ENCODE data around the gene TNP1.

TNP1 gene

GRCh38 chr2:216875862-216876261 lies 16.0 kb upstream of the TNP1 start (continued):
- TF ChIP-seq, protein P1, sequence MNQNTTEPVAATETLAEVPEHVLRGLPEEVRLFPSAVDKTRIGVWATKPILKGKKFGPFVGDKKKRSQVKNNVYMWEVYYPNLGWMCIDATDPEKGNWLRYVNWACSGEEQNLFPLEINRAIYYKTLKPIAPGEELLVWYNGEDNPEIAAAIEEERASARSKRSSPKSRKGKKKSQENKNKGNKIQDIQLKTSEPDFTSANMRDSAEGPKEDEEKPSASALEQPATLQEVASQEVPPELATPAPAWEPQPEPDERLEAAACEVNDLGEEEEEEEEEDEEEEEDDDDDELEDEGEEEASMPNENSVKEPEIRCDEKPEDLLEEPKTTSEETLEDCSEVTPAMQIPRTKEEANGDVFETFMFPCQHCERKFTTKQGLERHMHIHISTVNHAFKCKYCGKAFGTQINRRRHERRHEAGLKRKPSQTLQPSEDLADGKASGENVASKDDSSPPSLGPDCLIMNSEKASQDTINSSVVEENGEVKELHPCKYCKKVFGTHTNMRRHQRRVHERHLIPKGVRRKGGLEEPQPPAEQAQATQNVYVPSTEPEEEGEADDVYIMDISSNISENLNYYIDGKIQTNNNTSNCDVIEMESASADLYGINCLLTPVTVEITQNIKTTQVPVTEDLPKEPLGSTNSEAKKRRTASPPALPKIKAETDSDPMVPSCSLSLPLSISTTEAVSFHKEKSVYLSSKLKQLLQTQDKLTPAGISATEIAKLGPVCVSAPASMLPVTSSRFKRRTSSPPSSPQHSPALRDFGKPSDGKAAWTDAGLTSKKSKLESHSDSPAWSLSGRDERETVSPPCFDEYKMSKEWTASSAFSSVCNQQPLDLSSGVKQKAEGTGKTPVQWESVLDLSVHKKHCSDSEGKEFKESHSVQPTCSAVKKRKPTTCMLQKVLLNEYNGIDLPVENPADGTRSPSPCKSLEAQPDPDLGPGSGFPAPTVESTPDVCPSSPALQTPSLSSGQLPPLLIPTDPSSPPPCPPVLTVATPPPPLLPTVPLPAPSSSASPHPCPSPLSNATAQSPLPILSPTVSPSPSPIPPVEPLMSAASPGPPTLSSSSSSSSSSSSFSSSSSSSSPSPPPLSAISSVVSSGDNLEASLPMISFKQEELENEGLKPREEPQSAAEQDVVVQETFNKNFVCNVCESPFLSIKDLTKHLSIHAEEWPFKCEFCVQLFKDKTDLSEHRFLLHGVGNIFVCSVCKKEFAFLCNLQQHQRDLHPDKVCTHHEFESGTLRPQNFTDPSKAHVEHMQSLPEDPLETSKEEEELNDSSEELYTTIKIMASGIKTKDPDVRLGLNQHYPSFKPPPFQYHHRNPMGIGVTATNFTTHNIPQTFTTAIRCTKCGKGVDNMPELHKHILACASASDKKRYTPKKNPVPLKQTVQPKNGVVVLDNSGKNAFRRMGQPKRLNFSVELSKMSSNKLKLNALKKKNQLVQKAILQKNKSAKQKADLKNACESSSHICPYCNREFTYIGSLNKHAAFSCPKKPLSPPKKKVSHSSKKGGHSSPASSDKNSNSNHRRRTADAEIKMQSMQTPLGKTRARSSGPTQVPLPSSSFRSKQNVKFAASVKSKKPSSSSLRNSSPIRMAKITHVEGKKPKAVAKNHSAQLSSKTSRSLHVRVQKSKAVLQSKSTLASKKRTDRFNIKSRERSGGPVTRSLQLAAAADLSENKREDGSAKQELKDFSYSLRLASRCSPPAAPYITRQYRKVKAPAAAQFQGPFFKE (tag by site-specific recombination; IDR thresholded peaks at IDR 0.05; ENCODE audit: borderline replicate concordance): no peak
- TF ChIP-seq TRIM28 (IDR thresholded peaks at IDR 0.05; ENCODE audit: borderline replicate concordance, low read length) (no peak), GLIS2 (tag by site-specific recombination; IDR thresholded peaks at IDR 0.05) (no peak), YY1 (tag by site-specific recombination; IDR thresholded peaks at IDR 0.05) (no peak), RBAK (tag by site-specific recombination; IDR thresholded peaks at IDR 0.05) (no peak), ZNF132 (tag by site-specific recombination; IDR thresholded peaks at IDR 0.05; ENCODE audit: borderline replicate concordance) (no peak)

DNA sequence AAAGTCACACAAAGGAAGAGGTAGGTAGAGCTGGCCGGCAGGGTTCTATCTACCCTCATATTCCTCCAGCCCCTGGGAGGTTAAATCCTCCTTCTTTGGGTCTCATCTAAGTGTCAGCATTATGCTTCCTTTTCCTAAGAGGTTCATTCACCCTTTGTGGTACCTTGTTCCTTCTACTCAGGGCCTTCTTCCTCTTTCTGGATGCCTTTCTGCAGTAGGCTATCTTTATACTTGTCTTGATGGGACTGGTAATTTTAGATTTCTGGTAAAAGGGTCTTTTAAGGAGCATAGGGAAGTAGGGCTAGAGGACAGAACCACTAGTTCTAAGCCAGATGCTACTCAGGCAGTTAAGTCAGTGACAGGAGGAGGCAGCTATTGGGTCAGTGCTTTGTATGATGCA lies 13.7 kb upstream of the TNP1 start:
- Histone ChIP-seq H3K9me3 (ENCODE audit: control insufficient read depth, insufficient read depth, low read depth, low read length) (no peaks in the 10 kb centered on the region), H3K27ac (ENCODE audit: extremely low read depth, low read depth, low read length) (no peak overlapping the region), H3K4me3 (ENCODE audit: low read depth, low read length) (no peak overlapping the region), H3K4me1 (ENCODE audit: control insufficient read depth, insufficient read depth, low read length) (no peaks in the 10 kb centered on the region), H3K36me3 (ENCODE audit: control insufficient read depth in 2 of 2, insufficient read depth in 1 of 2, low read length in 2 of 2) (no peaks in the 10 kb centered on the region)
- TF ChIP-seq MYNN (tag by site-specific recombination; IDR thresholded peaks at IDR 0.05; ENCODE audit: borderline replicate concordance): no peak
- TF ChIP-seq ZSCAN5A (tag by site-specific recombination; IDR thresholded peaks at IDR 0.05): no peak
- no peak for TF ChIP-seq ZNF335 (tag by site-specific recombination; conservative IDR thresholded peaks at IDR 0.05)
- TF ChIP-seq, protein P2, sequence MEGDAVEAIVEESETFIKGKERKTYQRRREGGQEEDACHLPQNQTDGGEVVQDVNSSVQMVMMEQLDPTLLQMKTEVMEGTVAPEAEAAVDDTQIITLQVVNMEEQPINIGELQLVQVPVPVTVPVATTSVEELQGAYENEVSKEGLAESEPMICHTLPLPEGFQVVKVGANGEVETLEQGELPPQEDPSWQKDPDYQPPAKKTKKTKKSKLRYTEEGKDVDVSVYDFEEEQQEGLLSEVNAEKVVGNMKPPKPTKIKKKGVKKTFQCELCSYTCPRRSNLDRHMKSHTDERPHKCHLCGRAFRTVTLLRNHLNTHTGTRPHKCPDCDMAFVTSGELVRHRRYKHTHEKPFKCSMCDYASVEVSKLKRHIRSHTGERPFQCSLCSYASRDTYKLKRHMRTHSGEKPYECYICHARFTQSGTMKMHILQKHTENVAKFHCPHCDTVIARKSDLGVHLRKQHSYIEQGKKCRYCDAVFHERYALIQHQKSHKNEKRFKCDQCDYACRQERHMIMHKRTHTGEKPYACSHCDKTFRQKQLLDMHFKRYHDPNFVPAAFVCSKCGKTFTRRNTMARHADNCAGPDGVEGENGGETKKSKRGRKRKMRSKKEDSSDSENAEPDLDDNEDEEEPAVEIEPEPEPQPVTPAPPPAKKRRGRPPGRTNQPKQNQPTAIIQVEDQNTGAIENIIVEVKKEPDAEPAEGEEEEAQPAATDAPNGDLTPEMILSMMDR (tag by site-specific recombination; IDR thresholded peaks at IDR 0.05): no peak
- TF ChIP-seq ZNF133 (tag by site-specific recombination; IDR thresholded peaks at IDR 0.05): no peak
- TF ChIP-seq WT1 (tag by site-specific recombination; IDR thresholded peaks at IDR 0.05): no peak
- no peak for TF ChIP-seq ZNF513 (tag by site-specific recombination; IDR thresholded peaks at IDR 0.05)
- TF ChIP-seq, protein P3, sequence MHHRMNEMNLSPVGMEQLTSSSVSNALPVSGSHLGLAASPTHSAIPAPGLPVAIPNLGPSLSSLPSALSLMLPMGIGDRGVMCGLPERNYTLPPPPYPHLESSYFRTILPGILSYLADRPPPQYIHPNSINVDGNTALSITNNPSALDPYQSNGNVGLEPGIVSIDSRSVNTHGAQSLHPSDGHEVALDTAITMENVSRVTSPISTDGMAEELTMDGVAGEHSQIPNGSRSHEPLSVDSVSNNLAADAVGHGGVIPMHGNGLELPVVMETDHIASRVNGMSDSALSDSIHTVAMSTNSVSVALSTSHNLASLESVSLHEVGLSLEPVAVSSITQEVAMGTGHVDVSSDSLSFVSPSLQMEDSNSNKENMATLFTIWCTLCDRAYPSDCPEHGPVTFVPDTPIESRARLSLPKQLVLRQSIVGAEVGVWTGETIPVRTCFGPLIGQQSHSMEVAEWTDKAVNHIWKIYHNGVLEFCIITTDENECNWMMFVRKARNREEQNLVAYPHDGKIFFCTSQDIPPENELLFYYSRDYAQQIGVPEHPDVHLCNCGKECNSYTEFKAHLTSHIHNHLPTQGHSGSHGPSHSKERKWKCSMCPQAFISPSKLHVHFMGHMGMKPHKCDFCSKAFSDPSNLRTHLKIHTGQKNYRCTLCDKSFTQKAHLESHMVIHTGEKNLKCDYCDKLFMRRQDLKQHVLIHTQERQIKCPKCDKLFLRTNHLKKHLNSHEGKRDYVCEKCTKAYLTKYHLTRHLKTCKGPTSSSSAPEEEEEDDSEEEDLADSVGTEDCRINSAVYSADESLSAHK (tag by site-specific recombination; IDR thresholded peaks at IDR 0.05): no peak
- TF ChIP-seq ZNF629 (tag by site-specific recombination; IDR thresholded peaks at IDR 0.05): no peak
- no peak for TF ChIP-seq SP7 (tag by site-specific recombination; IDR thresholded peaks at IDR 0.05)
- no peak for TF ChIP-seq ZNF175 (tag by site-specific recombination; IDR thresholded peaks at IDR 0.05)
- no peak for TF ChIP-seq PBX3 (CRISPR knock-in tag; IDR thresholded peaks at IDR 0.05)
- no peak for TF ChIP-seq ZNF549 (tag by site-specific recombination; IDR thresholded peaks at IDR 0.05)
- TF ChIP-seq ZNF211 (tag by site-specific recombination; IDR thresholded peaks at IDR 0.05; ENCODE audit: low read depth): no peak
- no peak for TF ChIP-seq GLIS2 (tag by site-specific recombination; IDR thresholded peaks at IDR 0.05)
- no peak for TF ChIP-seq ZBTB1 (tag by site-specific recombination; IDR thresholded peaks at IDR 0.05)
- POLR2A ChIA-PET: no interaction called here
- CTCF ChIA-PET: no interaction called here

Measured in HEK293 (cell line).